H9 (cell line): ENCODE measurements around the gene TYW1. TPM values are rescaled to one million over a fixed set of nuclear protein-coding genes. Genes with fewer than 3 reads are reported as not detected.

Experiments
- DNase-seq: peaks from one replicate; pipeline ENCODE4 v3.0.0-alpha.2; 2017
- H2AFZ ChIP-seq: one replicate; pipeline ENCODE4 v1.6.1; 2013; ENCODE audit warnings: mild to moderate bottlenecking, low read length, control low read depth, moderate library complexity
- H2AK5ac ChIP-seq: 2 replicates; pipeline ENCODE4 v1.6.1; 2013; ENCODE audit warnings: low read length, control low read depth, mixed read lengths; ENCODE audit not compliant: insufficient read length
- H2BK120ac ChIP-seq: one replicate; pipeline ENCODE4 v1.6.1; 2013; ENCODE audit warnings: low read depth, mild to moderate bottlenecking, low read length, control low read depth, inconsistent platforms; ENCODE audit not compliant: poor library complexity, severe bottlenecking
- H2BK12ac ChIP-seq: 2 replicates; pipeline ENCODE4 v1.6.1; 2013; ENCODE audit warnings: low read length, control low read depth, mixed read lengths, low read depth; ENCODE audit not compliant: insufficient read length
- H2BK15ac ChIP-seq: 2 replicates; pipeline ENCODE4 v1.6.1; 2013; ENCODE audit warnings: low read depth, low read length, control low read depth
- H2BK20ac ChIP-seq: one replicate; pipeline ENCODE4 v1.6.1; 2013; ENCODE audit warnings: low read depth, mild to moderate bottlenecking, low read length, control low read depth, inconsistent platforms; ENCODE audit not compliant: poor library complexity, severe bottlenecking
- H2BK5ac ChIP-seq: 2 replicates; pipeline ENCODE4 v1.6.1; 2013; ENCODE audit warnings: low read length, control low read depth, mixed read lengths; ENCODE audit not compliant: insufficient read length
- H3K14ac ChIP-seq: 2 replicates; pipeline ENCODE4 v1.6.1; 2013; ENCODE audit warnings: low read length, control low read depth; ENCODE audit not compliant: insufficient read depth
- H3K18ac ChIP-seq: 2 replicates; pipeline ENCODE4 v1.6.1; 2013; ENCODE audit warnings: low read depth, mild to moderate bottlenecking, mixed read lengths, low read length, control low read depth; ENCODE audit not compliant: insufficient read length
- H3K23ac ChIP-seq: 2 replicates; pipeline ENCODE4 v1.6.1; 2013; ENCODE audit warnings: low read length, control low read depth, mixed read lengths, low read depth; ENCODE audit not compliant: insufficient read length
- H3K23me2 ChIP-seq: 2 replicates; pipeline ENCODE4 v1.6.1; 2013; ENCODE audit warnings: low read depth, mild to moderate bottlenecking, mixed read lengths, low read length, control low read depth; ENCODE audit not compliant: insufficient read length, poor library complexity, severe bottlenecking
- H3K27ac ChIP-seq: 2 replicates; pipeline ENCODE4 v1.5.1; 2013; ENCODE audit warnings: low read length, control low read depth, mixed read lengths, low read depth; ENCODE audit not compliant: insufficient read length
- H3K27me3 ChIP-seq: 2 replicates; pipeline ENCODE4 v1.6.1; 2013; ENCODE audit warnings: low read length, control low read depth, inconsistent platforms; ENCODE audit not compliant: insufficient read depth
- H3K4ac ChIP-seq: 2 replicates; pipeline ENCODE4 v1.6.1; 2013; ENCODE audit warnings: low read depth, mild to moderate bottlenecking, control low read depth, inconsistent platforms, low read length, moderate library complexity
- H3K4me1 ChIP-seq: 2 replicates; pipeline ENCODE4 v1.6.1; 2013; ENCODE audit warnings: low read length, control low read depth, inconsistent platforms; ENCODE audit not compliant: insufficient read depth
- H3K4me2 ChIP-seq: 2 replicates; pipeline ENCODE4 v1.6.1; 2013; ENCODE audit warnings: low read length, control low read depth, mixed read lengths; ENCODE audit not compliant: insufficient read length, insufficient read depth
- H3K56ac ChIP-seq: 2 replicates; pipeline ENCODE4 v1.6.1; 2013; ENCODE audit warnings: low read depth, mild to moderate bottlenecking, mixed read lengths, low read length, control low read depth; ENCODE audit not compliant: insufficient read length
- H3K79me1 ChIP-seq: 2 replicates; pipeline ENCODE4 v1.6.1; 2013; ENCODE audit warnings: low read depth, mild to moderate bottlenecking, moderate library complexity, low read length, control low read depth, inconsistent platforms; ENCODE audit not compliant: insufficient read depth, poor library complexity, severe bottlenecking
- H3K79me2 ChIP-seq: 2 replicates; pipeline ENCODE4 v1.6.1; 2013; ENCODE audit warnings: low read length, control low read depth, inconsistent platforms; ENCODE audit not compliant: insufficient read depth
- H3K9ac ChIP-seq: 2 replicates; pipeline ENCODE4 v1.6.1; 2013; ENCODE audit warnings: low read length, control low read depth, mixed read lengths; ENCODE audit not compliant: insufficient read length; ENCODE audit errors: extremely low read depth
- H3K9me3 ChIP-seq: one replicate; pipeline ENCODE4 v1.6.1; 2013; ENCODE audit warnings: low read depth, low read length, inconsistent platforms; ENCODE audit not compliant: control insufficient read depth
- H3T11ph ChIP-seq: one replicate; pipeline ENCODE4 v1.6.1; 2013; ENCODE audit warnings: mild to moderate bottlenecking, low read length, control low read depth, inconsistent platforms
- H4K20me1 ChIP-seq: one replicate; pipeline ENCODE4 v1.6.1; 2013; ENCODE audit not compliant: control insufficient read depth, insufficient read length, insufficient read depth
- H4K5ac ChIP-seq: 2 replicates; pipeline ENCODE4 v1.6.1; 2013; ENCODE audit warnings: low read depth, mild to moderate bottlenecking, mixed read lengths, low read length, control low read depth; ENCODE audit not compliant: insufficient read length
- H4K8ac ChIP-seq: replicated peaks from 2 replicates; pipeline ENCODE4 v1.6.1; 2013; ENCODE audit warnings: low read length, control low read depth, mixed read lengths, low read depth; ENCODE audit not compliant: insufficient read length
- H4K91ac ChIP-seq: 2 replicates; pipeline ENCODE4 v1.6.1; 2013; ENCODE audit warnings: low read depth, mild to moderate bottlenecking, moderate library complexity, mixed read lengths, low read length, control low read depth; ENCODE audit not compliant: insufficient read length
- H3K27ac Mint-ChIP-seq, 3 experiments: 2 replicates in 2 of 3; 3 replicates in 1 of 3; pipeline ENCODE4 v1.8.0; 2020 to 2021; ENCODE audit warnings: mixed read lengths in 3 of 3, mild to moderate bottlenecking in 1 of 3, moderate library complexity in 1 of 3
- H3K27me3 Mint-ChIP-seq: 2 replicates; pipeline ENCODE4 v1.8.0; 2021; ENCODE audit warnings: low read depth, mild to moderate bottlenecking, moderate library complexity, mixed read lengths
- H3K36me3 Mint-ChIP-seq, 3 experiments: 2 replicates in 2 of 3; 3 replicates in 1 of 3; pipeline ENCODE4 v1.8.0; 2020 to 2021; ENCODE audit warnings: low read depth in 3 of 3, mixed read lengths in 3 of 3; ENCODE audit not compliant: insufficient read depth in 1 of 3
- H3K4me1 Mint-ChIP-seq, 2 experiments: 2 replicates each; pipeline ENCODE4 v1.8.0; 2020; ENCODE audit warnings: mixed read lengths in 2 of 2
- H3K4me3 Mint-ChIP-seq, 2 experiments: 2 replicates in 1 of 2; 3 replicates in 1 of 2; pipeline ENCODE4 v1.8.0; 2020 to 2021; ENCODE audit warnings: mild to moderate bottlenecking in 2 of 2, mixed read lengths in 2 of 2, moderate library complexity in 1 of 2
- H3K9me3 Mint-ChIP-seq, 2 experiments: 2 replicates in 1 of 2; 3 replicates in 1 of 2; pipeline ENCODE4 v1.8.0; 2020; ENCODE audit warnings: mild to moderate bottlenecking in 2 of 2, mixed read lengths in 2 of 2, moderate library complexity in 1 of 2
- CTCF ChIP-seq: fragments of 200-600 bp; sonication (generic); conservative IDR thresholded peaks from 3 replicates; pipeline ENCODE4 v1.8.0; 2021; ENCODE audit warnings: antibody characterized with exemption, mild to moderate bottlenecking
- WGBS: extraction: QIAGEN DNeasy Blood & Tissue Kit; methylation state at CpG from one replicate; pipeline ENCODE4 v1.1.7; 2013; ENCODE audit warnings: missing lambda C conversion rate, low lambda C conversion rate, mixed read lengths; ENCODE audit not compliant: insufficient read length; ENCODE audit errors: extremely low coverage; 5-methylcytosine and 5-hydroxymethylcytosine counted together
- total RNA-seq: library from RNA; stranded (reverse); gene quantifications from 2 replicates; pipeline ENCODE4 v1.2.1, GENCODE V29; 2021

Gene TYW1
- total RNA-seq, 1 experiment from 2014 or later, result 22.3 TPM

GRCh38 chr7:67021260-67021659 is 24.6 kb downstream of the TYW1 start:
- Histone ChIP-seq H2BK15ac (no peak overlapping the region), H3K14ac (no peak overlapping the region), H3K4ac (no peak overlapping the region), H2BK12ac (no peak overlapping the region), H3K9me3 (no peaks in the 10 kb centered on the region), H2BK120ac (no peak overlapping the region), H4K5ac (no peak overlapping the region), H3K79me1 (no peaks in the 10 kb centered on the region), H3K18ac (no peak overlapping the region), H3K9ac (no peak overlapping the region), H3K27me3 (no peaks in the 10 kb centered on the region), H4K20me1 (no peaks in the 10 kb centered on the region), H3K23ac (no peak overlapping the region), H3K27ac (no peak overlapping the region), H2AFZ (no peak overlapping the region), H2BK5ac (no peak overlapping the region), H4K91ac (no peak overlapping the region), H3K4me2 (no peak overlapping the region), H4K8ac (no peak overlapping the region), H2BK20ac (no peak overlapping the region), H2AK5ac (no peak overlapping the region), H3K23me2 (no peaks in the 10 kb centered on the region), H3T11ph (no peak overlapping the region), H3K79me2 (no peaks in the 10 kb centered on the region), H3K56ac (no peak overlapping the region), H3K4me1 (no peaks in the 10 kb centered on the region)
- Mint-ChIP-seq H3K27ac (peak overlapping the region in 2 of 3 experiments; percentile 0 to 1; a peak in 2 of 7 replicates), H3K9me3 (no peaks in the 10 kb centered on the region), H3K27me3 (no peaks in the 10 kb centered on the region), H3K4me3 (no peak overlapping the region), H3K4me1 (no peaks in the 10 kb centered on the region), H3K36me3 (peaks cover 14 to 64% (median 52%) of the 10 kb centered on the region in 3 experiments; a peak in 6 of 7 replicates)
- TF ChIP-seq CTCF, result no peak
- no peak for DNase-seq
- WGBS, result no CpG with 5 or more reads among the region's 7 CpGs
